B cell (primary cell): ENCODE measurements around the gene ALG2. TPM values are rescaled to one million over a fixed set of nuclear protein-coding genes. Genes with fewer than 3 reads are reported as not detected.

ENCODE experiments used
- polyA plus RNA-seq: library from polyadenylated mRNA; depleted of rRNA; stranded (reverse); fragments of >200 nt; gene quantifications from 2 replicates; pipeline ENCODE4 v1.2.3, GENCODE V29; 2012
- small RNA-seq: library from RNA; depleted of rRNA; stranded (forward); fragments of <200 nt; gene quantifications from one replicate; pipeline ENCODE3, GENCODE V24; 2012; ENCODE audit warnings: low replicate concordance, low read depth; ENCODE audit not compliant: insufficient read length
- total RNA-seq, 2 donors: library from RNA; stranded (reverse); fragments of 120-200 nt in 1 of 2; gene quantifications; 1 replicate in 1 of 2; 2 replicates in 1 of 2; pipeline versions ENCODE4 v1.2.3 to v1.2.4, GENCODE V29; 2013 to 2022

ALG2 gene
- total and polyA plus RNA-seq, 2 donors (not counting 1 experiment from before 2014, with no cell fraction given), result 14.3 to 46.3 TPM

Small RNA genes within 50 kb of the gene (small RNA-seq; reads per million reads assigned to genes)
- gene RN7SL794P, result not detected

Other genes starting within 250 kb of the ALG2 start
- 60.7 TPM in 2 replicates for gene TGFBR1, start 116.8 kb downstream of the ALG2 start, total RNA-seq
- 3.0 and 6.9 TPM in 2 replicates for gene TGFBR1, start 116.8 kb downstream of the ALG2 start, polyA plus RNA-seq
- gene SEC61B, start 340 bp upstream of the ALG2 start, total RNA-seq, result 70.2 and 78.2 TPM in 2 replicates
- gene SEC61B, start 340 bp upstream of the ALG2 start, polyA plus RNA-seq, result 92.1 and 110 TPM in 2 replicates